Gastroesophageal sphincter (tissue), 3 donors: ENCODE results near the gene STARD3.

Source experiments
- EP300 ChIP-seq: sonication (generic); formaldehyde crosslinking; IDR thresholded peaks from one replicate; pipeline ENCODE4 v1.6.1; 2017; ENCODE audit warnings: antibody characterized with exemption, mild to moderate bottlenecking
- POLR2A ChIP-seq, 2 donors: fragments of 450-650 bp; IDR thresholded peaks; one replicate each; pipeline ENCODE4 v1.6.1; 2017; ENCODE audit warnings: antibody characterized with exemption in 2 of 2, mild to moderate bottlenecking in 2 of 2, moderate library complexity in 1 of 2
- POLR2AphosphoS5 ChIP-seq: sonication (generic); formaldehyde crosslinking; IDR thresholded peaks from one replicate; pipeline ENCODE4 v1.6.1; 2017; ENCODE audit warnings: antibody characterized with exemption
- TF ChIP-seq, protein P1 (sequence below), 4 experiments: fragments of 200-600 bp in 2 of 4; fragments of 450-650 bp in 2 of 4; sonication (generic) in 1 of 4; IDR thresholded peaks; one replicate each; pipeline ENCODE4 v1.5.1; 2017 to 2019; ENCODE audit warnings: antibody characterized with exemption in 4 of 4, mild to moderate bottlenecking in 2 of 4, moderate library complexity in 2 of 4

DNA sequence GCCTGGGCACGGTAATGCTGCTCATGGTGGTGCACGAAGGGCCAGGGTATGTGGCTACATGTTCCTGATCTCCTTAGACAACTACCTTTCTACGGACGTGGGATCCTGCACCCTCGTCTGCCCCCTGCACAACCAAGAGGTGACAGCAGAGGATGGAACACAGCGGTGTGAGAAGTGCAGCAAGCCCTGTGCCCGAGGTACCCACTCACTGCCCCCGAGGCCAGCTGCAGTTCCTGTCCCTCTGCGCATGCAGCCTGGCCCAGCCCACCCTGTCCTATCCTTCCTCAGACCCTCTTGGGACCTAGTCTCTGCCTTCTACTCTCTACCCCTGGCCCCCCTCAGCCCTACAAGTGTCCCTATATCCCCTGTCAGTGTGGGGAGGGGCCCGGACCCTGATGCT lies 74.9 kb downstream of the STARD3 start:
- TF ChIP-seq, protein P1, sequence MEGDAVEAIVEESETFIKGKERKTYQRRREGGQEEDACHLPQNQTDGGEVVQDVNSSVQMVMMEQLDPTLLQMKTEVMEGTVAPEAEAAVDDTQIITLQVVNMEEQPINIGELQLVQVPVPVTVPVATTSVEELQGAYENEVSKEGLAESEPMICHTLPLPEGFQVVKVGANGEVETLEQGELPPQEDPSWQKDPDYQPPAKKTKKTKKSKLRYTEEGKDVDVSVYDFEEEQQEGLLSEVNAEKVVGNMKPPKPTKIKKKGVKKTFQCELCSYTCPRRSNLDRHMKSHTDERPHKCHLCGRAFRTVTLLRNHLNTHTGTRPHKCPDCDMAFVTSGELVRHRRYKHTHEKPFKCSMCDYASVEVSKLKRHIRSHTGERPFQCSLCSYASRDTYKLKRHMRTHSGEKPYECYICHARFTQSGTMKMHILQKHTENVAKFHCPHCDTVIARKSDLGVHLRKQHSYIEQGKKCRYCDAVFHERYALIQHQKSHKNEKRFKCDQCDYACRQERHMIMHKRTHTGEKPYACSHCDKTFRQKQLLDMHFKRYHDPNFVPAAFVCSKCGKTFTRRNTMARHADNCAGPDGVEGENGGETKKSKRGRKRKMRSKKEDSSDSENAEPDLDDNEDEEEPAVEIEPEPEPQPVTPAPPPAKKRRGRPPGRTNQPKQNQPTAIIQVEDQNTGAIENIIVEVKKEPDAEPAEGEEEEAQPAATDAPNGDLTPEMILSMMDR (IDR thresholded peaks at IDR 0.05): no peak
- TF ChIP-seq POLR2AphosphoS5 (no peak), EP300 (no peak), POLR2A (IDR thresholded peaks at IDR 0.05) (no peak)
